Effector memory CD8-positive, alpha-beta T cell (primary cell): Measurements from ENCODE around the gene EXOSC7.

Experiments
- ATAC-seq: fragments of 150-1000 bp; cut with Tn5 transposase; replicated peaks from 2 replicates; pipeline ENCODE4 v1.10.0; 2021; ENCODE audit warnings: mild to moderate bottlenecking, moderate library complexity
- DNase-seq, 3 experiments: peaks; one replicate each; pipeline ENCODE4 v3.0.0; 2021
- H3K27ac Mint-ChIP-seq, 2 donors: one replicate each; pipeline ENCODE4 v1.8.0; 2022; ENCODE audit warnings: mild to moderate bottlenecking in 2 of 2, mixed read lengths in 2 of 2, moderate library complexity in 2 of 2
- H3K27me3 Mint-ChIP-seq, 2 donors: one replicate each; pipeline ENCODE4 v1.8.0; 2022; ENCODE audit warnings: mixed read lengths in 2 of 2
- H3K36me3 Mint-ChIP-seq: one replicate; pipeline ENCODE4 v1.8.0; 2022; ENCODE audit warnings: mild to moderate bottlenecking, moderate library complexity, mixed read lengths; ENCODE audit not compliant: insufficient read depth
- H3K4me1 Mint-ChIP-seq, 2 donors: one replicate each; pipeline ENCODE4 v1.8.0; 2022; ENCODE audit warnings: low read depth in 2 of 2, mixed read lengths in 2 of 2
- H3K4me3 Mint-ChIP-seq, 2 donors: one replicate each; pipeline ENCODE4 v1.8.0; 2022; ENCODE audit warnings: mild to moderate bottlenecking in 2 of 2, mixed read lengths in 2 of 2, moderate library complexity in 2 of 2
- H3K9me3 Mint-ChIP-seq, 2 donors: one replicate each; pipeline ENCODE4 v1.8.0; 2022; ENCODE audit warnings: mixed read lengths in 2 of 2

The EXOSC7 gene

DNA sequence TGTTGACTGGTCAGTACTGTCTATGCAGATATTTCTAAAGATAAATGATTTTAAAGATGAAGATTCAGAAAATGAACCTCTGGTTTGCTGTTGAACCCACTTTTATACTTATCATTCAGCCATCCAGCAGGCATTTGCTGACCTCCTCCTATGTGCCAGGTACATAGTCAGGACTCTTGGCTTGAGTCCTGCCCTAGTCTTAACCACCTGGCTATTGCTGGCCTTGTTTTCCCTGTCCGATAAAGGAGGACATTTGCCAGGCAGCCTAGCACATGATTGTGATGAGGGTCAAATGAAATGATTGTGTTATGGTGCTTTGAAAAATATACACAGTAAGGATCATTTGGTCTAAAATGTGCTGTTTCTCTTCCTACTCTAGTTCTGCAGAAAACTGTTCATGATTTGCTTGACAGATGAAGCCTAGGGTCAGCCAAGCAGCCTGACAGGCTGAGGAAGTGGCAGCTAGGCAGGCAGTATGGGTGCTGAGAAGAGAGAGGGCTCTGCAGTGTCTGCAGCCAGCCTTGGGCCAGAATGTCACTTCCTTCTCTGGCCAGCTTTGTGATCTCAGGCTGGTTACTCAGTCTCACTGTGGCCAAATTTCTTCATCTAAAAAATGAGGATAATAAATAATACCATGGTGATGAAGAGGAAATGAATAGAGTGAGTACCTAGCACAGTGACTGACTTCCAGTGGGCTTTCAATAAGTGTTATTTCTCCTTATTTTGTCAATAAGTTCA lies 13.8 kb downstream of the EXOSC7 start:
- DNase-seq = no peak
- H3K9me3 Mint-ChIP-seq = no peaks in the 10 kb centered on the region
- H3K27me3 Mint-ChIP-seq = no peaks in the 10 kb centered on the region
- no peak overlapping the region for H3K4me3 Mint-ChIP-seq
- H3K4me1 Mint-ChIP-seq = peaks cover 16 to 41% of the 10 kb centered on the region in 2 donors
- peaks cover 12% of the 10 kb centered on the region for H3K36me3 Mint-ChIP-seq
- H3K27ac Mint-ChIP-seq = no peak overlapping the region
- ATAC-seq = no peak

DNA sequence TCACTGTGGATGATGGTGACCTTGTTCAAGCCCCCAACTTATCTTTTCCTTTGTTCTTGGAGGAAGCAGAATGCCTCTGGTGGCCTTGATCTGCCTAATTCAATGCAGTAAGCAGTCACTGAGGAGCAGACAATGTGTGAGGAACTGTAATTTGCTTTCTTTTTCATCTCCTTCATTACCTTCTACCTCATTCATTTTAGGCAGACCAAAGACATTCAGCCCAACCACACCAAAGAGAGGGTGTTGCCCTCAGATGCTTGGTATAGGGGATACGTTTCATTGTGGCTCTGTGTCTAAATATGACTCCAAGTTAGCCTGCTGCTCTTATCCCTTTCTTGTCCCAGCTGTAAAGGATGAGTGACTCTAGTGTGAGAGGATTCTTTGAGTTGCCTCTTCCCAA lies 15.3 kb downstream of the EXOSC7 start:
- H3K27ac Mint-ChIP-seq = no peak overlapping the region
- DNase-seq (no peak), ATAC-seq (no peak)
- peaks cover 19% of the 10 kb centered on the region for H3K36me3 Mint-ChIP-seq
- peaks cover 12 to 38% of the 10 kb centered on the region in 2 donors for H3K4me1 Mint-ChIP-seq
- no peak overlapping the region for H3K4me3 Mint-ChIP-seq
- H3K9me3 Mint-ChIP-seq = no peaks in the 10 kb centered on the region
- no peaks in the 10 kb centered on the region for H3K27me3 Mint-ChIP-seq

DNA sequence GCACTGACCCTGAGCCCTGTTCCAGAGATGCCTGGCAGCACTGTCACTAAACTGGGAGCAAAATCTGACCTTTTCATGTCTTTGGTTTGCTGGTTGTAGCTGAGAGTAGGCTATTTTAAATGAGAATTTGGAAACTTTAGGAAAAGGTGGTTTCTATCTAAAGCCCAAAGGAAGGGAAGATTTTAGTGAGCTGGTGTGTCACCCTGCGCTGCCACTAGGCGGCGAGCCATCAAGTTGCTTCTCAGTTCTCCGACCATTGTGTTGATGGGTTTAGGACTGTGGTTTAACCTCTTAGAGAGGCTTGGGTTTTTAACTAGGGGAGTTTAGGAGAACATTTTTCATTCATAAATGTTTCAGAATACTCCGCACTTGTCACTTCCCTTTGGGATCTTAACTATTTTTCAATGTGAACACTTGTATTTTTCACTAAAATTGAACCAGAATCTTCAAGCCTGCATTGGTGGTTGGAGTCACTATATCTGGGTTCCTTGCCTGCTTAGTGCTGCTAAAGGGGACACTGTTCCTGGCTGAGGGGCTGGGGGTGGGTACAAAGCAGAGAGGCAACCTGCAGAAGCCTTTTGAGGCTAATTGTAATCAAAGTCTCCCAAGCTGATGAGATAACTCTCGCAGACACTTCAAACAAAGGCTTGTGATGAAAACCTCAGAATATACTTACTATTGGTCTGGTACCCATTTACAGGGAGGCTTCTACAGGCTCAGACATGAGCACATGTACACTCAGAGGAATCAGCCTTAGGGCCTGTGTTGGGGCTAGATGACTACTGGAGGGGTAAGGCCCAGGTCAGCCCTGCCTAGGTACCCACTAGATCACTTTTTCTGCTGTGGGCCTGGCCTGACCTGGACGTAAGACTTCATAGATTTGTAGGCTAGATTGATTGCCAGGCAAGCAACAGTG lies 16.8 kb downstream of the EXOSC7 start:
- no peak overlapping the region for H3K4me3 Mint-ChIP-seq
- H3K9me3 Mint-ChIP-seq = no peaks in the 10 kb centered on the region
- H3K4me1 Mint-ChIP-seq = peaks cover 12 to 28% of the 10 kb centered on the region in 2 donors
- DNase-seq (peak in 1 of 3 experiments; percentile 12), ATAC-seq (no peak)
- peaks cover 19% of the 10 kb centered on the region for H3K36me3 Mint-ChIP-seq
- H3K27me3 Mint-ChIP-seq = no peaks in the 10 kb centered on the region
- H3K27ac Mint-ChIP-seq = peak overlapping the region in 1 of 2 donors; percentile 44

DNA sequence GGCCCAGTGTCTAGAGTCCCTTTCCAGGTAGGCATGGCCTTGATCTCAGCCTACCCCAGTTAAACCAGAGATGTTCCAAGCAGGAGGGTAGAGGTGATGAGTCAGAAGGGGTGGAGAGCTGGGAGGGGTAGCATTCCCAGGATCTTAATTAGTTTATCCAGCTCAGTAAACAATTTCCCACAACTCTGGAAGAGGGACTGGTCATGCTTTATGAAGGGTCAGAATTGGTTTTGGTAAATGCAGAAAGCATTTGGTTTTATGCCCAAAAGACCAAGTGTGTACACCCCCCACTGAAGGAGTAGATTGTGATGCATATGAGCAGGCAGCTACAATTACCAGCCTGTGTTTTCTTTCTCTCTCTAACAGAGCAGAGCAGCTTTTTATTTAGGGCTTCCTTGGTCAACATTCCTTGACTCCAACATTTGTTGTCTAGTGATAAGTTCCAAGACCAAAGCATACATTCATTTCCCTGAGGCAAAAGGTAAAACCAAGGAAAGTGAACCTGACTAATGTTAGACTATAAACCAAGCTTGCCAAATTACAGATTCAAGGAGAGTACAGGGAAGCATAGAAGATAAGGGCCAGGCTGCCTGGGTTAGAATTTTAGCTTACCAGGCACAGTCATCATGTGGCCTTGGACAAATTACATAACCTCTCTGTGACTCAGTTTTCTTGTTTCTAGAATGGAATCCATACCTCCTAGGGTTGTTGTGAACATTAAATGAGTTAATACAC lies 17.6 kb downstream of the EXOSC7 start:
- H3K27ac Mint-ChIP-seq = peak overlapping the region in 1 of 2 donors; percentile 42
- no peak for DNase-seq

DNA sequence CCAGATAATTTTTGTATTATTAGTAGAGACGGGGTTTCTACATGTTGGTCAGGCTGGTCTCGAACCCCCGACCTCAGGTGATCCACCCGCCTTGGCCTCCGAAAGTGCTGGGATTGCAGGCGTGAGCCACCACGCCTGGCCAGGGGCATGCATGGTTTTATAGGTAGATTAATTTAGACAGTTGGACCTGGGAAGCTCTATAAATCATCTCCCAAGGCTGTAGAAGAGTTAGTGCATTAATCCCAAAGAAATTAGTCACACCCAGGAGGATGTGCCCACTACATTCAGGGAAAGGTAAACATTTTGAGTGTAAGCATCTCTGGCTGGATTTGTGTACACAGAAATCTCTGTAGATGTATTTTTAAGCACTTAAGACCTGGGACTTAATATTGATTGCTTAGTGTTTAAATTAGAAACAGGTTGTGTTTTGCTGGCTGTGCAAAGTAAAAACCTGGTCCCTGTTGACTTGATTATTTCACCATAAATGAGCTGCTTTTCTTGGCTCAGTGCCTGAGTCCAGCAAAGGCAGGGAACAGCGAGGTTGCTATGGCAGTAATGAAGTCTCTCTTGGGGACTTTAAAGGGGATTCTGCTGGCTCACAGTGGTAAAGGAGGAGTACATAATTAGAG lies 19.2 kb downstream of the EXOSC7 start:
- H3K27me3 Mint-ChIP-seq = no peaks in the 10 kb centered on the region
- H3K36me3 Mint-ChIP-seq = peaks cover 29% of the 10 kb centered on the region
- DNase-seq (no peak), ATAC-seq (no peak)
- H3K27ac Mint-ChIP-seq = peak overlapping the region in 1 of 2 donors; percentile 49
- no peaks in the 10 kb centered on the region for H3K9me3 Mint-ChIP-seq
- peaks cover 9 to 20% of the 10 kb centered on the region in 2 donors for H3K4me1 Mint-ChIP-seq
- H3K4me3 Mint-ChIP-seq = no peak overlapping the region

More for the DNA sequence above, 17.6 kb downstream of the EXOSC7 start:
- H3K9me3 Mint-ChIP-seq = no peaks in the 10 kb centered on the region
- H3K36me3 Mint-ChIP-seq = peaks cover 24% of the 10 kb centered on the region
- no peaks in the 10 kb centered on the region for H3K27me3 Mint-ChIP-seq
- no peak for ATAC-seq
- H3K4me1 Mint-ChIP-seq = peaks cover 9 to 23% of the 10 kb centered on the region in 2 donors
- H3K4me3 Mint-ChIP-seq = no peak overlapping the region

DNA sequence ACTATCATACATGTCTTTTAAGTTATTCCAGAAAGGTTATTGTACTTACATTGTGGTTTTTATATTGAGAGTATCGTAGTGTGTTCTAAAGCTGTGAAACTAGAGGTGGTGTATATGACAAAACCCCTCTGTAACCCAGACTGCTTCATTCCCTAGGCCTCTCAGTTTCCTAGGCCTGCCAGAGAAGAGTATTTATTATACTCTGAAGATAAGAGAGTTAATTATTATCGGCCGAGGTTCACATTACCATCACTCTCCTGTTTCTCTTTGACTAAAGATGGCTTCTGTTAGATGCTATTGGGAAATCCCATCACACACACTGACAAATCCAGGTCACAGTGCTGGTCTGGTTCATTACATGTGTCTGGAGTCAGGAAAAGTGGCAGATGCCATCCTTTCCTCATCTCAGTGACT lies 20.5 kb downstream of the EXOSC7 start:
- Mint-ChIP-seq H3K36me3 (peaks cover 33% of the 10 kb centered on the region), H3K4me3 (no peak overlapping the region), H3K27ac (peak overlapping the region in 1 of 2 donors; percentile 42), H3K9me3 (no peaks in the 10 kb centered on the region), H3K27me3 (no peaks in the 10 kb centered on the region), H3K4me1 (peaks cover 4 to 14% of the 10 kb centered on the region in 2 donors)
- ATAC-seq (no peak), DNase-seq (no peak)

DNA sequence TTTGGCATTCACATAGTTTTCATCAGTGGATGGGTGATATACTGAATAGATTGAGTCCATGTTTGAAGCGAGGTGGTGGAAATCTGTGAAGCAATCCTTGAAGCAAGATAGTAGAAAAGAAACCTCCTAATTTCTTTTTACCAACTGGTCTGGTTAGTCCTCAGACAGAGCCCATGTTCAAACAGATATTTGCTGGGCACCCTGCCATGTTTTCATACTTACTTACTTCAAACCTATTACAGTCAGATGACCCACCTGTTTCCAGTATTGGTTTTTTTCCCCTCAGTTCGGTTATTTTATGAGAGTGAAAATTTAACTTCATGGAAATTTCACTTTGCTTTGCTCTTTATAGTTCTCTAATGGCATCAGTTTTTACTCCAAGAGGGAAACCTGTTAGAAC lies 23.7 kb downstream of the EXOSC7 start:
- H3K9me3 Mint-ChIP-seq = no peaks in the 10 kb centered on the region
- ATAC-seq (no peak), DNase-seq (no peak)
- H3K36me3 Mint-ChIP-seq = peaks cover 43% of the 10 kb centered on the region
- peaks cover 4 to 7% of the 10 kb centered on the region in 2 donors for H3K4me1 Mint-ChIP-seq
- H3K4me3 Mint-ChIP-seq = no peak overlapping the region
- H3K27ac Mint-ChIP-seq = no peak overlapping the region
- no peaks in the 10 kb centered on the region for H3K27me3 Mint-ChIP-seq

DNA sequence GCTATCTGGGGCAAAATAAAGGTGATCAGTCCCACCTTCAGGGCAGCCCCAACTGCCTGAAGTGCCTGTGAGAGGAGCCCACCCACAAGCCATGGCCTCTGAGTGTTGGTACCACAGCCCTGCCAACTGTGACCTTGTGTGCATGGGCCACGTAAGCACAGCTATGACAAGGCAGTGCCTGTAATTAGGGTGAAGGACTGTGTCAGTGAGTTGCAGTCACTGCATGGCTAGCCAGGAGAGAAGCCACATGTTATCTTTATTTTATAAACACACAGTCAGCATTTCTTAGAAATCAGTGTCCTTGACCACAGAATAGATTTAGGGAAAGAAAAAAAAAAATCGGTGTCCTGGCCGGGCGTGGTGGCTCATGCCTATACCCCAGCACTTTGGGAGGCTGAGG lies 24.8 kb downstream of the EXOSC7 start:
- Mint-ChIP-seq H3K9me3 (no peaks in the 10 kb centered on the region), H3K27ac (no peak overlapping the region), H3K27me3 (no peaks in the 10 kb centered on the region), H3K4me3 (no peak overlapping the region), H3K4me1 (peaks cover 8 to 11% of the 10 kb centered on the region in 2 donors), H3K36me3 (peaks cover 44% of the 10 kb centered on the region)
- no peak for ATAC-seq
- no peak for DNase-seq

DNA sequence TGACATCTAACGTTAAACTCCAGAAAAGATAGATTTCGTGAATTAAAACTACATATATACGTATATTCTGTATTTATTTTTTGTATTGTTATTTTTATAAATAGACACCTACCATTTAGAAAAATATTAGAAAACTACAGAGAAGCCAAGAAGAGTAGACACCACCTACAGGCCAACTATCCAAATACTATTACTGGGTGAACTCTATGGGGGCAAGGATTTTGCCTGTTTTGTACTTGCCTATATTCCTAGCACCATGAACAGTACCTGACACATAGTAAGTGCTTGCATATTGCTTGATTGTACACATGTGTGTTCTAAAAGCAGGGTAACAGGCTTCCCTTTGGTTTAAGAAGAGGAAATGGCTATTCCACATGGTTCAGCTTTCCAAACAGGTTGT lies 25.7 kb downstream of the EXOSC7 start:
- Mint-ChIP-seq H3K4me1 (peaks cover 8 to 10% of the 10 kb centered on the region in 2 donors), H3K27ac (peak overlapping the region in 1 of 2 donors; percentile 19), H3K4me3 (no peak overlapping the region), H3K36me3 (peaks cover 44% of the 10 kb centered on the region), H3K27me3 (no peaks in the 10 kb centered on the region), H3K9me3 (no peaks in the 10 kb centered on the region)
- DNase-seq = no peak
- ATAC-seq = no peak

DNA sequence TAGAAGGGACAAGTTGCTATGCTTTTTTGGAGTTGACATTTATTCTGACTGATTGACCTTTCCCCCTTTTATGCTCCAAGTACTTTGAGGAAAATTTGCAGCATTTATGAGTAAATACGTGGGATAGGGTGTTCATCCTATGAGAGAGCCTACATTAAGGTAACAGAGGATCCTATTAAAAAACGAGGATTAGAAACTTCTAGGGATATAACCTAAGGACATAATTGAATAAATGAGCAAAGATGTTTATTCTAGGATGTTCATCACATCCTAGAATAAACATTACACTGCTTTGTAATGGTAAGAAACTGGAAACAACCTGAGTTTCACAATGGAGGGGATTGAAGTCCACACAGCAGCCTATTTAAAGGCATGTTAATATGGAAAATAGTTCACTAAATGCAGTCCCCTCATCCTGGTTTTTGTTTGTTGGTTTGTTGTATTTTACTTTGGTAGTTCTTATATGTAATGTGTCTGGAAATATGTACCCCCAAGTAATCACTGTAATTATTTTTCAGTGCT lies 26.2 kb downstream of the EXOSC7 start:
- peaks cover 46% of the 10 kb centered on the region for H3K36me3 Mint-ChIP-seq
- no peak overlapping the region for H3K4me3 Mint-ChIP-seq
- peak overlapping the region; percentile 69 to 71 for H3K27ac Mint-ChIP-seq
- ATAC-seq (no peak), DNase-seq (no peak)
- peaks cover 12 to 14% of the 10 kb centered on the region in 2 donors for H3K4me1 Mint-ChIP-seq
- H3K27me3 Mint-ChIP-seq = no peaks in the 10 kb centered on the region
- no peaks in the 10 kb centered on the region for H3K9me3 Mint-ChIP-seq

DNA sequence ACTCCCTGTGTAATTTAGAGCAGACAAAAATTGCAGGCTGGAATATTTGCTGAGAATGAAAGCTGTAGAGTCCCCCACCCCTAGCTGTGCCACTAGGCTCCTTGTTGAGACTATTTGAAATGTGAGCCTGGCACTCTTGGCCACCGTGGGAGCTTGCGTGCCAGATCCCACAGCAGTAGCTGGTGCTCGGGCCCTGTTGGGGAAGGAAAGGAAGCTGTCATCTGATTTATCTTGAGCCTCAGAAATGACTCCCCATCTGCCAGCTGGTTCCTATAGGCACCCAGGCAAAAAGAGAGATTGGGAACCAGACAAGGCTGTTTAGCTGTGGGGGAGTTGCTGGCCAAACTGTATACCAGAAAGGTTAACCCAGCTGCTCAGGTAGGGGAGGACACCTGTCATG lies 26.7 kb downstream of the EXOSC7 start:
- H3K9me3 Mint-ChIP-seq = no peaks in the 10 kb centered on the region
- ATAC-seq = no peak
- H3K4me1 Mint-ChIP-seq = peaks cover 12 to 14% of the 10 kb centered on the region in 2 donors
- no peaks in the 10 kb centered on the region for H3K27me3 Mint-ChIP-seq
- no peak for DNase-seq
- H3K36me3 Mint-ChIP-seq = peaks cover 45% of the 10 kb centered on the region
- no peak overlapping the region for H3K4me3 Mint-ChIP-seq
- H3K27ac Mint-ChIP-seq = peak overlapping the region; percentile 69 to 71

DNA sequence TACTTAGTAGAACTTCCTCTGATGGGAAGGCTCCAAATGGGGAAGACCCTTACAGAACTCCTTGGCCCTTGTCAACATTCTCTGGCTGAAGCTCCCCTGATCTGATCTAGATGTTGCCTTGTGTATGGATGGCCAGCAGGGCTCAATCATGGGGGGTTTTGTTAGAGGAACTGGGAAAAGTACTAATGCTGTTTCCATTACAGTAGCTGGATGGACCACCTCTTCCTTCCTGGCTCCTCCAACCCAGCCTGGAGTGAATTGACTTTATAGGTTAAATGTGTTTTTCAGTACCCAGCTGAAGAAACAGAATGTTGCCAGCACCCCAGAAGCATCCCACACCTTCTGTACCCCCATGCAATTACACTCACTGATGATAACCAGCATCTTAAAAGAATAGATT lies 27.4 kb downstream of the EXOSC7 start:
- ATAC-seq = no peak
- H3K27me3 Mint-ChIP-seq = no peaks in the 10 kb centered on the region
- H3K36me3 Mint-ChIP-seq = peaks cover 45% of the 10 kb centered on the region
- no peak for DNase-seq
- H3K9me3 Mint-ChIP-seq = no peaks in the 10 kb centered on the region
- H3K4me1 Mint-ChIP-seq = peaks cover 12 to 14% of the 10 kb centered on the region in 2 donors
- H3K4me3 Mint-ChIP-seq = no peak overlapping the region
- H3K27ac Mint-ChIP-seq = peak overlapping the region in 1 of 2 donors; percentile 35

DNA sequence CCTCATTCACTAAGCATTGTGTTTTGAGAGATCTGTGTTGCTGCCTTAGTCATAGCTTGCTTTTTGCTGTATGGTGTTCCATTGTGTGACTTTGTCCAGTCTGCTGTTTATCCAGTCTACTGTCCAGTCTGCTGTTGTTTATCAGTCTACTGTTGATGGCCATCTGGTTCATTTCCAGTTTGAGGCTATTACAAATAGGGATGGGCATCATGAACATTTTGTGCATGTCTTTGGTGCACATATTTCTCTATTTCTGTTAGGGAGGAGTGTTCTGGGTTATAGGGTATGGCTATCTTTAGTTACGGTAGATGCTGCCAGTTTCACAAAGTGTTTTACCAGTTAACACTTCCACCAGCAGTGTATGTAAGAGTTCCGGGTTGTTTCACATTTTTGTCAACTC lies 27.8 kb downstream of the EXOSC7 start:
- no peak overlapping the region for H3K4me3 Mint-ChIP-seq
- peak overlapping the region in 1 of 2 donors; percentile 35 for H3K27ac Mint-ChIP-seq
- no peaks in the 10 kb centered on the region for H3K27me3 Mint-ChIP-seq
- H3K9me3 Mint-ChIP-seq = no peaks in the 10 kb centered on the region
- H3K4me1 Mint-ChIP-seq = peaks cover 12 to 14% of the 10 kb centered on the region in 2 donors
- ATAC-seq (no peak), DNase-seq (no peak)
- H3K36me3 Mint-ChIP-seq = peaks cover 45% of the 10 kb centered on the region
